NCI-H2171 treated with DMSO at 0.1 percent for 48 hours (cell line): ENCODE results near the gene CDC42SE2.
"Not testable (repeated sequence)": the region's sequence is repeated elsewhere in the genome, so short reads cannot be mapped to it uniquely, and the experiment has no call there.

Experiments
- DNase-seq: peaks from one replicate; lab custom pipeline; 2025; lab: John Stamatoyannopoulos, UW

CDC42SE2 gene

DNA sequence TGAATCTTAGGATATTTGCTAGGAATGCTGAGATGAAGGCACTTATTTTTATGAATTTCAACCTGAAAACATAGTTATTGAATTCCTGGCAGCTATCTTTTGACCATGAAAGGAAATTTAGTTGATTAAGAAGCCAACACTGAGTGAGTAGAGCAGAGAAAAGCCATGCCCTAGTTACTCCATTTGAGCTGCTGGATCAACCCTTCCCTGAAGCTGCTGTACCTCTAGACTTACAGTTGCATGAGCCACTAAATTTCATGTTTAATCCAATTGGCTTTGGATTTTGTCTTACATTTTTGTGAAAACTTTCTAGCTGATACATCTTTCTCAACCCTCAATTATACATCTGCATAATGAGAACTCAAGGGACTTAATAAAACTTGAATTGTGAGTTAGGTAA lies 54.6 kb downstream of the CDC42SE2 start:
- no peak for DNase-seq

GRCh38 chr5:131321066-131321465 lies 57.2 kb downstream of the CDC42SE2 start:
- no peak for DNase-seq

GRCh38 chr5:131322926-131323325 lies 59.1 kb downstream of the CDC42SE2 start:
- DNase-seq: no peak

DNA sequence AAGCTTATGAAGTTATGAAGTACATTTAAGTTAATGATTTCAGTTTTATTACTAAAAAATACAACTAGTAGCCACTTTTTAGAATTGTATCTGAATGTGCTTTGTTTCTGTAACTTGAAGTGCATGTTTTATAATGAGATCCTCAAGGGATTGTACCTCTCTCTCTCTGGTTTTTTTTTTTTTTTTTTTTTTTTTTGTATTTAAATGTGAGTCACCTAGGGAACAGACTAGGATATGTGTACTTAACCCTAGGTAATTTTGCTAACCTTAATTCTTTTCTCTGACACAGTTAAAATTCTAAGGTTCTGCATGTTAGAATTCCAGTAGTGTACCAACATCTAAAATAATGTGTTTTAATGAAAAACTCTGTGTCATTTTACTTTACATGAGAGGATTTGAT lies 59.5 kb downstream of the CDC42SE2 start:
- DNase-seq: no peak

GRCh38 chr5:131324303-131324702 lies 60.5 kb downstream of the CDC42SE2 start:
- DNase-seq: no peak

- DNase-seq: no peak
These were observed 64.9 kb downstream of the CDC42SE2 start for GRCh38 chr5:131328536-131329285.

DNA sequence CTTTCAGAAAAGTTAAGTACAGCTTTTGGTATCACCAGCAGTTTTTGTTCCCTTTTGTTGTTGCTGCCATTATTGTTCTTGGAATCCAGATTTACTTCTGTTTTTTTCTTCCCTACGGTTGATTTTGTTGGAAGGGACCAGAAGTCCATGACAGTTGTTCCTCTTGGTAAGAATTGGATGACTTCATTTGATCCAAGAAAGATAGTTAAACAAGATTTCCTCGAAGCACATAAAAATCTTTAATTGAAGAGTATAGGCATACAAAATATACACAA lies 65.4 kb downstream of the CDC42SE2 start:
- DNase-seq: no peak

DNA sequence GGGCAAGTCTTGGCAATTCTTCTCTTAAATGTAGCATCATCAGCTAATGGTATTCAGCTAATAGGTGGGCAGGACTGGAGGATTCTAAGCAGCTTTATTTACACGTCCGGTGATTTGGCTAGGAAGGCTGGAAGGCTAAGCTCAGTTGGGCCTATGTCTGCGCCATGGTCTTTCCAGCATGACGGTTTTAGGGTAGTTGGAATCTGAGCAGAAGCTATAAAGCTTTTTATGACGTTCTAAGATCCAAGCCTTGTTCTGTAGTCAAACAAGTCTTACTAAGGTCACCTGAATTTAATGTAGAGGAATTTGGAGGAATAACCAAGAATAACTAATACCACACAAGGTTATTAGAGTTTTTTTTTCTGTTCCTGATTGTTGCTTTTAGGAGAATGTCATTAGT lies 66.2 kb downstream of the CDC42SE2 start:
- DNase-seq: no peak

DNA sequence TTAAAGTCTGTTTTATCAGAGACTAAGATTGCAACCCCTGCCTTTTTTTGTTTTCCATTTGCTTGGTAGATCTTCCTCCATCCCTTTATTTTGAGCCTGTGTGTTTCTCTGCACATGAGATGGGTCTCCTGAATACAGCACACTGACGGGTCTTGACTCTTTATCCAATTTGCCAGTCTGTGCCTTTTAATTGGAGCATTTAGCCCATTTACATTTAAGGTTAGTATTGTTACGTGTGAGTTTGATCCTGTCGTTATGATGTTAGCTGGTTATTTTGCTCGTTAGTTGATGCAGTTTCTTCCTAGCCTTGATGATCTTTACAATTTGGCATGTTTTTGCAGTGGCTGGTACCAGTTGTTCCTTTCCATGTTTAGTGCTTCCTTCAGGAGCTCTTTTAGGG lies 71.9 kb downstream of the CDC42SE2 start:
- not testable (repeated sequence) for DNase-seq

GRCh38 chr5:131336801-131337200 lies 72.9 kb downstream of the CDC42SE2 start:
- DNase-seq: not testable (repeated sequence)

DNA sequence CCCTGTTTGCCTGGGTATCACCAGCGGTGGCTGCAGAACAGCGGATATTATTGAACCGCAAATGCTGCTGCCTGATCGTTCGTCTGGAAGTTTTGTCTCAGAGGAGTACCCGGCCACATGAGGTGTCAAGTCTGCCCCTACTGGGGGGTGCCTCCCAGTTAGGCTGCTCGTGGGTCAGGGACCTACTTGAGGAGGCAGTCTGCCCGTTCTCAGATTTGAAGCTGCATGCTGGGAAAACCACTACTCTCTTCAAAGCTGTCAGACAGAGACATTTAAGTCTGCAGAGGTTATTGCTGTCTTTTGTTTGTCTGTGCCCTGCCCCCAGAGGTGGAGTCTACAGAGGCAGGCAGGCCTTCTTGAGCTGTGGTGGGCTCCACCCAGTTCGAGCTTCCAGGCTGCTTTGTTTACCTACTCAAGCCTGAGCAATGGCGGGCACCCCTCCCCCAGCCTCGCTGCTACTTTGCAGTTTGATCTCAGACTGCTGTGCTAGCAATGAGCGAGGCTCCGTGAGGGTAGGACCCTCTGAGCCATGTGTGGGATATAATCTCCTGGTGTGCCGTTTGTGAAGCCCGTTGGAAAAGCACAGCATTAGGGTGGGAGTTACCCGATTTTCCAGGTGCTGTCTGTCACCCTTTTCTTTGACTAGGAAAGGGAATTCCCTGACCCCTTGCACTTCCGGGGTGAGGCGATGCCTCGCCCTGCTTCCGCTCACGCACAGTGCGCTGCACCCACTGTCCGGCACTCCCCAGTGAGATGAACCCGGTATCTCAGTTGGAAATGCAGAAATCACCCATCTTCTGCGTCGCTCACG lies 73.6 kb downstream of the CDC42SE2 start:
- DNase-seq: not testable (repeated sequence)

- DNase-seq: no peak
These were observed 74.2 kb downstream of the CDC42SE2 start for GRCh38 chr5:131338051-131338453.

GRCh38 chr5:131344288-131344687 lies 80.4 kb downstream of the CDC42SE2 start:
- not testable (repeated sequence) for DNase-seq

- DNase-seq: not testable (repeated sequence)
These were observed 82.4 kb downstream of the CDC42SE2 start for GRCh38 chr5:131346204-131346603.

DNA sequence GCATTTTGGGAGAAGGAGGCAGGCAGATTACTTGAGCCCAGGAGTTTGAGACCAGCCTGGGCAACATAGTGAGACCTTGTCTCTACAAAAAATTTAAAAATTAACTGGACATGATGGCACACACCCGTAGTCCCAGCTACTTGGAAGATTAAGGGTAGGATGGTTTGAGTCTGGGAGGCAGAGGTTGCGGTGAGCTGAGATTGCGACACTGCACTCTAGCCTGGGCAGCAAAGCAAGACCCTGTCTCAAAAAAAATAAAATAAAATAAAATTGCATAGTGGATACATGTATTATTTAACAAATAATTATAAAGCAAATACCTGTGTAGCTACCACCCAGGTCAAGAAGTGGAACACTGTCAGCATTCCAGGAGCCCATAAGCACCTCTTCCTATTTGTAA lies 90.1 kb downstream of the CDC42SE2 start:
- no peak for DNase-seq

GRCh38 chr5:131355971-131356528 lies 92.2 kb downstream of the CDC42SE2 start:
- no peak for DNase-seq

DNA sequence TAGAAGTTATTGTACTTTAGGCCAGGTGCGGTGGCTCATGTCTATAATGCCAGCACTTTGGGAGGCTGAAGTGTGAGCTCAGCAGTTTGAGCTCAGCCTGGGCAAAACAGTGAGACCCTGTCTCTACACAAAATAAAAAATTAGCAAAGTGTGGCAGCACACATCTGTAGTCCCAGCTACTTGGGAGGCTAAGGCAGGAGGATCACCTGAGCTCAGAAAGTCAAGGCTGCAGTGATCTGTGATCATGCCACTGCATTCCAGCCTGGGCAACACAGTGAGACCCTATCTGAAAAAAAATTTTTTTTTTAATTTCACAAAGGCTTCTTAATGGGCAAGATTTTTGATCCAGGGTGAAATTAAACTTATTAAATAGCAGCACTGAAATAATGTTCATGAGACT lies 92.8 kb downstream of the CDC42SE2 start:
- DNase-seq: no peak

GRCh38 chr5:131357739-131358561 lies 94.1 kb downstream of the CDC42SE2 start:
- DNase-seq: no peak

DNA sequence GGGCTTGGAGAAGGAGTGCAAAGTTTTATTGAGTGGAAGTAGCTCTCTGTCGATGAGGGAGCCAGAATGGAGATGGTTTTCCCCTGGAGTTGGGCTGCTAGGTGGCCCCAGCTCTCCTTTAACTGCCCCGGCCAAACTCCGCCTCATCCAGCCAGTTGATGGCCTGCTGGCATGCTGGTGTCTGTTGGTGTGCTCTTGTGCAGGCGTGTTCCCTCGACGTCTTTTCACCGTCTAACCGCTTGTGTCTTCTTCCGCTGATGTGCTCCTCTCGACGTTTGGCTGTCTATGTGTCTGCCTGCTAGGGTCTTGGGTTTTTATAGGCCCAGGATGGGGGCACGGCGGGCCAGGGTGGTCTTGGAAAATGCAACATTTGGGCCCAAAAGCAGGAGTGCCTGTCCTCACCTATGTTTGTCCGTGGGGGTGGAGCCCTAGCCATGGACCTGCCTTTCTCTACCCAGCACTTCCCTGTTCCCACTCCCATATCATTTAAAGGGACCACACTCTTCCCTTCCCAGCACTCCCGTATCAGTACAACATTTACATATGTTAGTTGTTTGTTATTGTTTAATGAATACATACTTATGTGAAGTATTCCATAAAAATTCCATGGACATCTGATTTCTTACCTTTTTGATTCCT lies 97.9 kb downstream of the CDC42SE2 start:
- no peak for DNase-seq

DNA sequence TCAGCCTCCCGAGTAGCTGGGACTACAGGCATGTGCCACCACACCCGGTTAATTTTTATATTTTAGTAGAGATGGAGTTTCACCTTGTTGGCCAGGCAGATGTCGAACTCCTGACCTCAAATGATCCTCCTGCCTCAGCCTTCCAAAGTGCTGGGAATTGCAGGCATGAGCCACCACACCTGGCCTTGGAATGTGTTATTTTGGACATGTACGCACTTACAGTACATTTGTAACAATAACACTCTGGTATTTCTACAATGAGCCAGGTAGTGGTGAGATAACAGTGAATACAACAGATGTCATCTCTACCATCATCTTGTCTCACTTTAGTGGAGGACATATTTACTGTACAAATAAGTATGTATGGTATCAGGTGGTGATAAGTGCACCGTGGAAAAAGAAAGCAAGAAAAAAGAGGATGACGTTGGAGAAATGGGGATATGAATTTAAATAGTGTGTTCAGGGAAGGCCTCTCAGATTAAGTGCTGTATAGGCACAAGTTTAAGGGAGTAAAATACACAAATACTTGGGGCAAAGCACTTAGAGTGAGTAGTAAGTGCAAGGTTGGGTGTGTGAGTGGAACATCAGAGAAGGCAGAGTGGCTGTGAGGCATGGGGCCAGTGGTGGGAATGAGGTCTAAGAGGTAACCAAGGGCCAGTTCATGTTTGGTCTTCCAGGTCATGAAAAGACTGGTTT lies 100.1 kb downstream of the CDC42SE2 start:
- no peak for DNase-seq

DNA sequence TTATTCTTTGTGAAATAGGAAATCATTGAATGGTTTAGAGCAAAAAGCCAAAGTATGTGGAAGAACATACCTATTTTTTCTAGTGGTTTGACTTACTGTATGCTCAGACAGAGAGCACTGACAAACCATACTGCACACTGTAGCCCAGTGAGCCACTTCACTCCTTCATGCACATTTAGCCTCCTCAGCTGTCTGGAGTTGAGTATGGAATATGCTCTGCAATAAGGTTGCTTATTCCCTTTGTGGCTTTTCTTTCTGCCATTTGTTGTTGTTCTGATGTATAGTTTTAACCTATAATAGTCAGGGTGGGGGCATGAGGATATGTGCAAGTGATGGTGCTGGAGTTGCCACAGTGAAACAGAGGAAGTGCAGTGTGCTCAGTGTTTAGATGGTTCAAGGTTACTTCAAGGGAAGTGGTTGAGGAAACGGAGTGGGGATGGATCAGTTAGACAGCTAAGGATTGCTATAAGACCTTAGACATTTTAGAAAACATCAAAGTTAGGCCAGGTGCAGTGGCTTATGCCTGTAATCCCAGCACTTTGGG lies 100.7 kb downstream of the CDC42SE2 start:
- DNase-seq: no peak
